Endothelial cell of umbilical vein (primary cell): ENCODE data around the gene CDCA3. TPM values are rescaled to one million over a fixed set of nuclear protein-coding genes. Genes with fewer than 3 reads are reported as not detected.
A peak's percentile ranks its signal among the peaks of the same experiment; 100 is the strongest.

Experiments used
- BruUV-seq: library from RNA; stranded (reverse); fragments of 400-500 nt; replicated peaks from 2 replicates; lab custom pipeline; 2021; lab: Mats Ljungman, UMichigan
- CTCF ChIA-PET: fragments of 300-600, 350-600 bp; sonication (Branson Sonifier 250); formaldehyde crosslinking; loops from one replicate; lab custom pipeline; 2021; ENCODE audit warnings: antibody characterized with exemption, inconsistent platforms; lab: Charles Lee
- POLR2A ChIA-PET: fragments of 300-600, 350-600 bp; sonication (Branson Sonifier 250); formaldehyde crosslinking; loops from one replicate; lab custom pipeline; 2021; ENCODE audit warnings: antibody characterized with exemption, inconsistent platforms; lab: Charles Lee
- DNase-seq: peaks from one replicate; pipeline ENCODE4 v3.0.0-alpha.2; 2011; ENCODE audit warnings: low read depth, low spot score
- FAIRE-seq: peaks from 2 replicates; lab custom pipeline; 2011; peaks lifted over from hg19 to GRCh38; lab: Jason Lieb, UNC
- H2AFZ ChIP-seq: 2 replicates; pipeline ENCODE4 v1.6.0; 2012; ENCODE audit warnings: low read depth, low read length, control low read depth, inconsistent platforms
- H3K27ac ChIP-seq: 2 replicates; pipeline ENCODE4 v1.5.1; 2011; ENCODE audit warnings: low read depth, mild to moderate bottlenecking, control low read depth, low read length, moderate library complexity; ENCODE audit not compliant: insufficient read depth
- H3K27me3 ChIP-seq, 2 experiments: 2 replicates each; pipeline versions ENCODE4 v1.6.0 to v1.6.1; 2011; ENCODE audit warnings: low read length in 2 of 2, mixed read lengths in 1 of 2; ENCODE audit not compliant: control insufficient read depth in 2 of 2, insufficient read depth in 2 of 2
- H3K36me3 ChIP-seq, 2 experiments: 2 replicates in 1 of 2; 3 replicates in 1 of 2; pipeline ENCODE4 v1.5.1; 2011; ENCODE audit warnings: low read length in 2 of 2, mild to moderate bottlenecking in 1 of 2, moderate library complexity in 1 of 2; ENCODE audit not compliant: control insufficient read depth in 2 of 2, insufficient read depth in 2 of 2; ENCODE audit errors: extremely low read depth in 1 of 2
- H3K4me1 ChIP-seq: 3 replicates; pipeline ENCODE4 v1.5.1; 2011; ENCODE audit warnings: mild to moderate bottlenecking, low read length; ENCODE audit not compliant: control insufficient read depth, insufficient read depth; ENCODE audit errors: extremely low read depth
- H3K4me2 ChIP-seq: 2 replicates; pipeline ENCODE4 v1.6.1; 2011; ENCODE audit warnings: low read length, control low read depth, mixed read lengths; ENCODE audit not compliant: insufficient read depth
- H3K4me3 ChIP-seq, 3 experiments: fragments of 200-600 bp in 1 of 3; sonication (generic), shearing (Covaris generic) in 1 of 3; replicated peaks in 1 of 3; 2 replicates each; pipeline ENCODE4 v1.5.1; 2011 to 2016; ENCODE audit warnings: control low read depth in 3 of 3, low read length in 3 of 3, mild to moderate bottlenecking in 2 of 3, inconsistent platforms in 1 of 3, low read depth in 1 of 3, moderate library complexity in 1 of 3; ENCODE audit not compliant: insufficient read depth in 1 of 3
- H3K79me2 ChIP-seq: 2 replicates; pipeline ENCODE4 v1.6.0; 2012; ENCODE audit warnings: low read length, inconsistent platforms; ENCODE audit not compliant: control insufficient read depth, insufficient read depth
- H3K9ac ChIP-seq: replicated peaks from 2 replicates; pipeline ENCODE3; 2011; ENCODE audit warnings: low read length, control low read depth; ENCODE audit not compliant: insufficient read depth; ENCODE audit errors: extremely low read depth
- H3K9me1 ChIP-seq: replicated peaks from 3 replicates; pipeline ENCODE4 v1.6.0; 2011; ENCODE audit warnings: mild to moderate bottlenecking, low read length; ENCODE audit not compliant: control insufficient read depth, insufficient read depth; ENCODE audit errors: extremely low read depth
- H3K9me3 ChIP-seq: replicated peaks from 2 replicates; pipeline ENCODE4 v1.5.1; 2012; ENCODE audit warnings: low read length, inconsistent platforms; ENCODE audit not compliant: control insufficient read depth, insufficient read depth
- H4K20me1 ChIP-seq: replicated peaks from 2 replicates; pipeline ENCODE3; 2011; ENCODE audit warnings: mild to moderate bottlenecking, low read length; ENCODE audit not compliant: control insufficient read depth, insufficient read depth; ENCODE audit errors: extremely low read depth
- CTCF ChIP-seq, 2 donors: IDR thresholded peaks; 1 replicate in 1 of 2; 2 replicates in 1 of 2; pipeline ENCODE4 v1.5.1; 2011; ENCODE audit warnings: low read length in 2 of 2, mild to moderate bottlenecking in 2 of 2, moderate library complexity in 2 of 2, control low read depth in 1 of 2, inconsistent platforms in 1 of 2, low read depth in 1 of 2; ENCODE audit not compliant: insufficient read depth in 1 of 2; ENCODE audit errors: extremely low read depth in 1 of 2
- EZH2 ChIP-seq: IDR thresholded peaks from 2 replicates; pipeline ENCODE4 v1.6.1; 2012; ENCODE audit warnings: borderline replicate concordance, low read depth, mild to moderate bottlenecking, moderate library complexity, low read length, inconsistent platforms; ENCODE audit not compliant: severe bottlenecking
- FOS ChIP-seq: IDR thresholded peaks from 2 replicates; pipeline ENCODE4 v1.6.1; 2011; ENCODE audit warnings: mild to moderate bottlenecking, low read length, moderate library complexity, borderline replicate concordance; ENCODE audit not compliant: insufficient read depth
- dilution Hi-C: fragments of 300-500 bp; cut with MboI; formaldehyde crosslinking; loops from one replicate; pipeline ENCODE4 v1.15.0; 2019; ENCODE audit warnings: low sequenced_read_pairs; ENCODE audit not compliant: extremely low pct_ligation_motif_present
- intact Hi-C: fragments of 100-400 bp; cut with micrococcal nuclease; formaldehyde crosslinking; loops from one replicate; pipeline ENCODE4 v1.10.0; 2022
- polyA plus RNA-seq, 4 experiments: library from polyadenylated mRNA; depleted of rRNA in 3 of 4; stranded (reverse) in 3 of 4; unstranded in 1 of 4; fragments of >200 nt; gene quantifications; 2 replicates each; pipeline versions ENCODE4 v1.2.1 to v1.2.3, GENCODE V29; 2011 to 2012; ENCODE audit warnings: missing spikeins in 1 of 4
- total RNA-seq: library from RNA; stranded (reverse); gene quantifications from 2 replicates; pipeline ENCODE4 v1.2.3, GENCODE V29; 2021

CDCA3 gene
- total and polyA plus RNA-seq, 2 donors (not counting 3 experiments of a cell fraction or from before 2014, with no cell fraction given) = 44.3 to 53.5 TPM

- CTCF ChIA-PET = interaction anchor here (0.9 to 3.9 kb wide), 17 partner anchors 10 to 246 kb away, joined by 3 to 43 read pairs (median 7); partner anchors contain the start of genes C12orf57, C1RL, CDCA3 and RNU7-1
- intact Hi-C loops (loop anchor here (1.0 kb wide), 4 partner anchors 16 to 97 kb away; partner anchors contain the start of genes RNU7-1 and USP5), dilution Hi-C loops (no loop called here)
- Histone ChIP-seq H3K27ac (no peak overlapping the region), H3K4me1 (peaks cover 36% of the 10 kb centered on the region), H3K9ac (peak overlapping the region; percentile 67), H4K20me1 (no peaks in the 10 kb centered on the region), H3K4me2 (peak overlapping the region; percentile 75), H2AFZ (no peak overlapping the region), H3K36me3 (peaks cover 2 to 30% of the 10 kb centered on the region in 2 experiments), H3K27me3 (no peaks in the 10 kb centered on the region), H3K79me2 (peaks cover 40% of the 10 kb centered on the region), H3K9me1 (no peaks in the 10 kb centered on the region), H3K9me3 (no peaks in the 10 kb centered on the region), H3K4me3 (peak overlapping the region; percentile 60 to 95 (median 75))
- no TSS peak for BruUV-seq
- POLR2A ChIA-PET = interaction anchor here (1.1 to 2.4 kb wide), 5 partner anchors 16 to 76 kb away, joined by 3 to 48 read pairs (median 8); partner anchors contain the start of genes C12orf57, CDCA3, LRRC23 and RNU7-1
- DNase-seq (no peak), FAIRE-seq (peak; percentile 81)
- TF ChIP-seq FOS (no peak), EZH2 (no peak), CTCF (IDR thresholded peaks at IDR 0.05; ENCODE audit: extremely low read depth in 1 of 2, insufficient read depth in 1 of 2, low read depth in 1 of 2, low read length in 2 of 2) (peak in 1 of 2 donors; percentile 25)
Measured at GRCh38 chr12:6868211-6869048, 17.3 kb upstream of the CDCA3 start.
